Endothelial cell of umbilical vein (primary cell): ENCODE results near the gene MEI4. TPM values are rescaled to one million over a fixed set of nuclear protein-coding genes. Genes with fewer than 3 reads are reported as not detected.

Experiments
- BruUV-seq: library from RNA; stranded (reverse); fragments of 400-500 nt; replicated peaks from 2 replicates; lab custom pipeline; 2021; lab: Mats Ljungman, UMichigan
- CTCF ChIA-PET: fragments of 300-600, 350-600 bp; sonication (Branson Sonifier 250); formaldehyde crosslinking; loops from one replicate; lab custom pipeline; 2021; ENCODE audit warnings: antibody characterized with exemption, inconsistent platforms; lab: Charles Lee
- POLR2A ChIA-PET: fragments of 300-600, 350-600 bp; sonication (Branson Sonifier 250); formaldehyde crosslinking; loops from one replicate; lab custom pipeline; 2021; ENCODE audit warnings: antibody characterized with exemption, inconsistent platforms; lab: Charles Lee
- DNase-seq: peaks from one replicate; pipeline ENCODE4 v3.0.0-alpha.2; 2011; ENCODE audit warnings: low read depth, low spot score
- FAIRE-seq: peaks from 2 replicates; lab custom pipeline; 2011; peaks lifted over from hg19 to GRCh38; lab: Jason Lieb, UNC
- H2AFZ ChIP-seq: 2 replicates; pipeline ENCODE4 v1.6.0; 2012; ENCODE audit warnings: low read depth, low read length, control low read depth, inconsistent platforms
- H3K27ac ChIP-seq: 2 replicates; pipeline ENCODE4 v1.5.1; 2011; ENCODE audit warnings: low read depth, mild to moderate bottlenecking, control low read depth, low read length, moderate library complexity; ENCODE audit not compliant: insufficient read depth
- H3K27me3 ChIP-seq, 2 experiments: 2 replicates each; pipeline versions ENCODE4 v1.6.0 to v1.6.1; 2011; ENCODE audit warnings: low read length in 2 of 2, mixed read lengths in 1 of 2; ENCODE audit not compliant: control insufficient read depth in 2 of 2, insufficient read depth in 2 of 2
- H3K36me3 ChIP-seq, 2 experiments: 2 replicates in 1 of 2; 3 replicates in 1 of 2; pipeline ENCODE4 v1.5.1; 2011; ENCODE audit warnings: low read length in 2 of 2, mild to moderate bottlenecking in 1 of 2, moderate library complexity in 1 of 2; ENCODE audit not compliant: control insufficient read depth in 2 of 2, insufficient read depth in 2 of 2; ENCODE audit errors: extremely low read depth in 1 of 2
- H3K4me1 ChIP-seq: 3 replicates; pipeline ENCODE4 v1.5.1; 2011; ENCODE audit warnings: mild to moderate bottlenecking, low read length; ENCODE audit not compliant: control insufficient read depth, insufficient read depth; ENCODE audit errors: extremely low read depth
- H3K4me2 ChIP-seq: 2 replicates; pipeline ENCODE4 v1.6.1; 2011; ENCODE audit warnings: low read length, control low read depth, mixed read lengths; ENCODE audit not compliant: insufficient read depth
- H3K4me3 ChIP-seq, 3 experiments: fragments of 200-600 bp in 1 of 3; sonication (generic), shearing (Covaris generic) in 1 of 3; replicated peaks in 1 of 3; 2 replicates each; pipeline ENCODE4 v1.5.1; 2011 to 2016; ENCODE audit warnings: control low read depth in 3 of 3, low read length in 3 of 3, mild to moderate bottlenecking in 2 of 3, inconsistent platforms in 1 of 3, low read depth in 1 of 3, moderate library complexity in 1 of 3; ENCODE audit not compliant: insufficient read depth in 1 of 3
- H3K79me2 ChIP-seq: 2 replicates; pipeline ENCODE4 v1.6.0; 2012; ENCODE audit warnings: low read length, inconsistent platforms; ENCODE audit not compliant: control insufficient read depth, insufficient read depth
- H3K9ac ChIP-seq: replicated peaks from 2 replicates; pipeline ENCODE3; 2011; ENCODE audit warnings: low read length, control low read depth; ENCODE audit not compliant: insufficient read depth; ENCODE audit errors: extremely low read depth
- H3K9me1 ChIP-seq: replicated peaks from 3 replicates; pipeline ENCODE4 v1.6.0; 2011; ENCODE audit warnings: mild to moderate bottlenecking, low read length; ENCODE audit not compliant: control insufficient read depth, insufficient read depth; ENCODE audit errors: extremely low read depth
- H3K9me3 ChIP-seq: replicated peaks from 2 replicates; pipeline ENCODE4 v1.5.1; 2012; ENCODE audit warnings: low read length, inconsistent platforms; ENCODE audit not compliant: control insufficient read depth, insufficient read depth
- H4K20me1 ChIP-seq: replicated peaks from 2 replicates; pipeline ENCODE3; 2011; ENCODE audit warnings: mild to moderate bottlenecking, low read length; ENCODE audit not compliant: control insufficient read depth, insufficient read depth; ENCODE audit errors: extremely low read depth
- CTCF ChIP-seq, 2 donors: IDR thresholded peaks; 1 replicate in 1 of 2; 2 replicates in 1 of 2; pipeline ENCODE4 v1.5.1; 2011; ENCODE audit warnings: low read length in 2 of 2, mild to moderate bottlenecking in 2 of 2, moderate library complexity in 2 of 2, control low read depth in 1 of 2, inconsistent platforms in 1 of 2, low read depth in 1 of 2; ENCODE audit not compliant: insufficient read depth in 1 of 2; ENCODE audit errors: extremely low read depth in 1 of 2
- EZH2 ChIP-seq: IDR thresholded peaks from 2 replicates; pipeline ENCODE4 v1.6.1; 2012; ENCODE audit warnings: borderline replicate concordance, low read depth, mild to moderate bottlenecking, moderate library complexity, low read length, inconsistent platforms; ENCODE audit not compliant: severe bottlenecking
- FOS ChIP-seq: IDR thresholded peaks from 2 replicates; pipeline ENCODE4 v1.6.1; 2011; ENCODE audit warnings: mild to moderate bottlenecking, low read length, moderate library complexity, borderline replicate concordance; ENCODE audit not compliant: insufficient read depth
- GATA2 ChIP-seq: IDR thresholded peaks from 2 replicates; pipeline ENCODE4 v1.7.0; 2011; ENCODE audit warnings: low read depth, mild to moderate bottlenecking, moderate library complexity, mixed read lengths, low read length; ENCODE audit not compliant: insufficient read length, insufficient read depth
- JUN ChIP-seq: IDR thresholded peaks from 2 replicates; pipeline ENCODE4 v1.6.1; 2011; ENCODE audit warnings: borderline replicate concordance, low read depth; ENCODE audit not compliant: insufficient read length, insufficient read depth
- MAX ChIP-seq: IDR thresholded peaks from 2 replicates; pipeline ENCODE4 v1.6.1; 2011; ENCODE audit not compliant: insufficient read depth, insufficient read length
- MYC ChIP-seq: IDR thresholded peaks from one replicate; pipeline ENCODE4 v1.6.1; 2011; ENCODE audit warnings: mild to moderate bottlenecking, low read depth, low read length
- POLR2A ChIP-seq: IDR thresholded peaks from 2 replicates; pipeline ENCODE4 v1.6.1; 2012; ENCODE audit warnings: low read depth, mild to moderate bottlenecking, control low read depth, low read length
- POLR2AphosphoS5 ChIP-seq: IDR thresholded peaks from 2 replicates; pipeline ENCODE4 v1.6.1; 2012; ENCODE audit warnings: low read depth, mild to moderate bottlenecking, control low read depth, low read length, moderate library complexity; ENCODE audit not compliant: insufficient read depth
- dilution Hi-C: fragments of 300-500 bp; cut with MboI; formaldehyde crosslinking; loops from one replicate; pipeline ENCODE4 v1.15.0; 2019; ENCODE audit warnings: low sequenced_read_pairs; ENCODE audit not compliant: extremely low pct_ligation_motif_present
- intact Hi-C: fragments of 100-400 bp; cut with micrococcal nuclease; formaldehyde crosslinking; loops from one replicate; pipeline ENCODE4 v1.10.0; 2022
- polyA plus RNA-seq, 4 experiments: library from polyadenylated mRNA; depleted of rRNA in 3 of 4; stranded (reverse) in 3 of 4; unstranded in 1 of 4; fragments of >200 nt; gene quantifications; 2 replicates each; pipeline versions ENCODE4 v1.2.1 to v1.2.3, GENCODE V29; 2011 to 2012; ENCODE audit warnings: missing spikeins in 1 of 4
- total RNA-seq: library from RNA; stranded (reverse); gene quantifications from 2 replicates; pipeline ENCODE4 v1.2.3, GENCODE V29; 2021

MEI4 gene
- total and polyA plus RNA-seq, 2 donors (not counting 3 experiments of a cell fraction or from before 2014, with no cell fraction given): not detected

GRCh38 chr6:77796824-77797809 lies 144.3 kb downstream of the MEI4 start:
- Histone ChIP-seq H2AFZ (no peak overlapping the region), H3K79me2 (no peaks in the 10 kb centered on the region), H3K4me2 (no peak overlapping the region), H3K4me1 (no peaks in the 10 kb centered on the region), H3K36me3 (no peaks in the 10 kb centered on the region), H3K9me3 (no peaks in the 10 kb centered on the region), H3K4me3 (no peak overlapping the region), H3K27me3 (no peaks in the 10 kb centered on the region), H3K27ac (no peak overlapping the region), H3K9me1 (no peaks in the 10 kb centered on the region), H4K20me1 (no peaks in the 10 kb centered on the region), H3K9ac (no peak overlapping the region)
- dilution Hi-C loops (no loop called here), intact Hi-C loops (no loop called here)
- DNase-seq (no peak), FAIRE-seq (no peak)
- ChIA-PET POLR2A (no interaction called here), CTCF (no interaction called here)
- BruUV-seq: no TSS peak
- TF ChIP-seq MAX (no peak), EZH2 (no peak), GATA2 (no peak), CTCF (IDR thresholded peaks at IDR 0.05; ENCODE audit: extremely low read depth in 1 of 2, insufficient read depth in 1 of 2, low read depth in 1 of 2, low read length in 2 of 2) (no peak), FOS (no peak), POLR2A (no peak), POLR2AphosphoS5 (no peak), MYC (no peak), JUN (no peak)
